HG02588 (cell line): Measurements from ENCODE around the gene SLC45A3.

ENCODE experiments used
- ATAC-seq: cut with Tn5 transposase; IDR thresholded peaks from one replicate; pipeline ENCODE4 v1.9.1; 2021; ENCODE audit warnings: mild to moderate bottlenecking, moderate library complexity; ENCODE audit not compliant: unreplicated experiment

Gene SLC45A3

GRCh38 chr1:205701420-205701819 is 21.1 kb upstream of the SLC45A3 start:
- no peak for ATAC-seq

GRCh38 chr1:205700865-205701401 is 20.6 kb upstream of the SLC45A3 start:
- no peak for ATAC-seq

- ATAC-seq: no peak
These were observed 19.1 kb upstream of the SLC45A3 start for GRCh38 chr1:205699416-205699815.

- ATAC-seq: no peak
These were observed 18.6 kb upstream of the SLC45A3 start for GRCh38 chr1:205698921-205699320.

GRCh38 chr1:205693421-205693991 is 13.2 kb upstream of the SLC45A3 start:
- no peak for ATAC-seq

GRCh38 chr1:205692423-205692822 is 12.1 kb upstream of the SLC45A3 start:
- no peak for ATAC-seq

- ATAC-seq: no peak
These were observed 9.9 kb upstream of the SLC45A3 start for GRCh38 chr1:205690122-205690756.

GRCh38 chr1:205689479-205689878 is 9.2 kb upstream of the SLC45A3 start:
- no peak for ATAC-seq

GRCh38 chr1:205688171-205689080 is 8.1 kb upstream of the SLC45A3 start:
- no peak for ATAC-seq

GRCh38 chr1:205687242-205687641 is 6.9 kb upstream of the SLC45A3 start:
- ATAC-seq: no peak

- ATAC-seq: no peak
These were observed 1.1 kb upstream of the SLC45A3 start for GRCh38 chr1:205681364-205681763.

- ATAC-seq: no peak
These were observed 1.8 kb downstream of the SLC45A3 start for GRCh38 chr1:205678286-205679111.

- no peak for ATAC-seq
These were observed 3.1 kb downstream of the SLC45A3 start for GRCh38 chr1:205677167-205677566.

GRCh38 chr1:205676597-205676996 is 3.7 kb downstream of the SLC45A3 start:
- no peak for ATAC-seq

GRCh38 chr1:205676002-205676401 is 4.3 kb downstream of the SLC45A3 start:
- ATAC-seq: no peak

- no peak for ATAC-seq
These were observed 5.1 kb downstream of the SLC45A3 start for GRCh38 chr1:205675247-205675646.

- no peak for ATAC-seq
These were observed 7.3 kb downstream of the SLC45A3 start for GRCh38 chr1:205672970-205673369.

- ATAC-seq: no peak
These were observed 7.9 kb downstream of the SLC45A3 start for GRCh38 chr1:205672395-205672889.

GRCh38 chr1:205670611-205671430 is 9.5 kb downstream of the SLC45A3 start:
- no peak for ATAC-seq

- ATAC-seq: no peak
These were observed 10.2 kb downstream of the SLC45A3 start for GRCh38 chr1:205670150-205670446.
